Stimulated activated CD4-positive, alpha-beta T cell treated with anti-CD3 and anti-CD28 coated beads, Interleukin-15, amount 100 ng/mL, for 24 hours (primary cell): ENCODE results near the gene SLC11A1.

Experiments used
- DNase-seq: peaks from one replicate; pipeline ENCODE4 v3.0.0-alpha.2; 2020

The SLC11A1 gene

DNA sequence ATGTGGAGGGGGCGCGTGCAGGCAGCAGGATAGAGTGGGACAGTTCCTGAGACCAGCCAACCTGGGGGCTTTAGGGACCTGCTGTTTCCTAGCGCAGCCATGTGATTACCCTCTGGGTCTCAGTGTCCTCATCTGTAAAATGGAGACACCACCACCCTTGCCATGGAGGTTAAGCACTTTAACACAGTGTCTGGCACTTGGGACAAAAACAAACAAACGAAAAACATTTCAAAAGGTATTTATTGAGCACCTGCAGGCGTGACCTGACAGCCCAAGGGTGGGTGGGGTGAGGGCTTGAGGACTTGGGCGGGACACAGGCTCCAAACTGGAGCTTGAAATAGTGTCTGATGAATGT lies 13.0 kb downstream of the SLC11A1 start:
- no peak for DNase-seq

DNA sequence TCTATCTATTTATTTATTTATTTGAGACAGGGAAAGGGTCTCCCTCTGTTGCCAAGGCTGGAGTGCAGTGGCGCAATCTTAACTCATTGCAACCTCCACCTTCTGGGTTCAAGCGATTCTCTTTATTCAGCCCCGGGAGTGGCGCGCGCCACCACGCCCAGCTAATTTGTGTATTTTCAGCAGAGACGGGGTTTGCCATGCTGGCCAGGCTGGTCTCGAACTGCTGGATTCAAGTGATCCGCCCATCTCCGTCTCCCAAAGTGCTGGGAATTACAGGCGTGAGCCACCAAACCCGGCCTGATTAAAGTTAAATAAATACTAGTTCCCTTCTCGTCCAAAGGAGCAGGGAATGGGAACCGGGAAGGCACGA lies 13.4 kb downstream of the SLC11A1 start:
- DNase-seq, result no peak

DNA sequence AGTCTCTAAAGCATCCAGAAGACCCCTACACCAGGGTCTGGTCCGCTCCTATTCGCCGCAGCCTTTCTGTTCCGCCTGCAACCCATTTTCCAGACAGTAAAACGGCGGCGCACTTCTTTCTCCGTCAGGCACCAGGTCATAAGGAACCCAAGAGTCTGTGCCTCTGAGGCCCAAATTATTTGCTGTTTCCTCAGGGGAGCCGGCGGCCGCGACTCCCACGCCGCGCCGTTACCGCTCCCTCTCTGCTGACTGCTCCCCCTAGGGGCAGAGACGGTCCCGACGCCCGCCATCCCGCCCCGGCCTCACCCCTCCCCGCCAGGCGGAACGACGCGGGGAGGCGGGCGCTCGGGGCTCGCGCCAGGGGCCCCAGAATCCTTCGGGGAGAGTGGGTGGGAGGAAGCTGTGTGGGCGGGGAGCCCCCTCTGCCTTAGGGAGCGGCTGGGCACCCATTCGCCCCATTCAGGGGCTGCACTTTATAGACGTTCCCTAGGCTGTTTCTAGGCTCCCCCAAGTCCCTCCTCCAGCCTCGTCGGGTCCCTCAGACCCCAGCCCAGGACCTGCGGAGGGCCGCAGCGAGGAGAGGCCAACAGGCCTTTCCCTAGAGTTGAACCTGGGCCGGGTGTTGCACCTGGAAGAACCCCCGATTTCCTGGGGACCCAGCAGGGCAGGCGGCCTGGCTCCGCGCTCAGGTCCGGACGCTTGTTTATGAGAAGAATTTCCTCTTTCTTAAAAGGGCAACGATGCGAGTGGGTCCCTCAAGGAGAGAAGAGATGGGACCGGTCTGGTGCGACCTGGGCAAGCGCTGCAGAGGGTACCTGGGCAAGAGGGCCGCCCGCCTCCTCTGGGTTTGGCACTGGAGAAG lies 14.0 kb downstream of the SLC11A1 start:
- peak; percentile 93 for DNase-seq

GRCh38 chr2:218396688-218397462 lies 14.8 kb downstream of the SLC11A1 start:
- peak; percentile 67 for DNase-seq

GRCh38 chr2:218397463-218397819 lies 15.4 kb downstream of the SLC11A1 start:
- no peak for DNase-seq

DNA sequence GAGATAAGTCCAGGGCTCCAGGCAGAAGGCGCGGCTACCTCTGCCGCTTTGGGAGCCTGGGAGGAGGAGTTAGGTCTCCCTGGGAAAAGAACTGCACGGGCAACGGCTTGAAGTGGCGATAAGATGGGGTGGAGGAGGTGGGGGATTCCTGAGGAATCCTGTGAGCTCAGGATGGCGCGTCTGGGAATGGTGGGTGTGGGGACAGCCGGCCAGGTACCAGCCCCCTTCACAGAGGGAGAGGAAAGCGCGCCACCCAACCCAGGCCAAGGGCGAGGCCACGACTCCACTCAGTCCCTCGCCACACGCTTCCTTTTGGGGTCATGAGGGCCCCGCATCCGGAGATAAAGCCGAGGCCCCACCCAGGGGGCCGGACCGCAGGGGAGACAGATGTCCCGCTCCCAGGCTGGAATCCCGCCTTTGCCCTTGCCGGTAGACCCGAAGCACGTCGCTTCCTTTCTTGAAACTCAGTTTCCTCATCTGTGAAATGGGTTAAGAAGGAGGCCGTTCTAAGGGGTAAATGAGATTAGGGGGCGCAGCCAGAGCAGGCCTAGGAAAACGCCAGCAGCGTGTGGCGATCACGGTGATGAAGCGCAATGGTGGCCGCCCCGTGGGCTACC lies 15.9 kb downstream of the SLC11A1 start:
- peak; percentile 67 for DNase-seq

DNA sequence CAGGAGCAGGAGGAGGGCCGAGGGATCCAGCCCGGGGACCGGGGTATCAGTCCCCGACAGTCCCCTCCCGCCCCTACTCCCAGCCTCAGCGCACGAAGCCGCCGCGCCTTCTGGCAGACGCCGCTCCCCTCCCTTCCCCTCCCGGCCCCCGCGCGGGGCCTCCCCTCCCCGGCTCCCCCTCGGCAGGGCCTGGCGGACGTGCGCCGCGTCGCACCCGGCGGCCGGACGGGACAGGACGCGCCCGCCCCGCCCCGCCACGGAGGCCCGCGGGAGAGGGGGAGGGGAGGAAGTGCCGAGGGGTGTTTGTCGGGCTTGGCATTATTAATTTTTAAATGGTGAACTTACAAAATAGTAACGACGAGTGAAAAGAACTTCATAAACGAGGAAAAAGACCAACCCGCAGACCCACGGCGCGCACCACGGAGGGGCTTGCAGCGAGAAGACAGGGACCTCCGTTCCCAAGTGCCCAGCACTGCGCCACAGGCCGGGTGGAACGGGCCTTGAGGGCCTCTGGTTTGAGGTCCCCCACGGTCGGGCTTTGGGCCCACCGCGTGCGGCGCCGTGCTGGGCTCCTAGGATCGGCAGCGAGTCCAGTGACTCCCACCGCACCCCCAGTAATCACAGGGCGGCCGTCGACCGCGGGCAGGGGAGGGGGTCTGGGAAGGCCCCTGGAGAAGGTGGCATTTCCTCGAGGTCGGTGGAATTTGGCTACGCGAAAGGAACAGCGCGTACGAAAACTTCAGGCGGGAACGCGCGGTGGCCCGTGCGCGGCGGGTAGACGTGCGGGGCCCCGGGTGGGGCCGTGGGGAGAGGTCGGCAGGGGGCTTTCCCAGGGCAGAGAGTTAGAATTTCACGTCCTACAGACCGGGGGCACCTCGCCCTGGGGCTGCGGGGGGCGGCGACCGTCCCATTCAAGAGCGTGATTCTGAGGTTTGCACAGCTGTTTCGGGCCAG lies 16.6 kb downstream of the SLC11A1 start:
- DNase-seq, result peak; percentile 68

DNA sequence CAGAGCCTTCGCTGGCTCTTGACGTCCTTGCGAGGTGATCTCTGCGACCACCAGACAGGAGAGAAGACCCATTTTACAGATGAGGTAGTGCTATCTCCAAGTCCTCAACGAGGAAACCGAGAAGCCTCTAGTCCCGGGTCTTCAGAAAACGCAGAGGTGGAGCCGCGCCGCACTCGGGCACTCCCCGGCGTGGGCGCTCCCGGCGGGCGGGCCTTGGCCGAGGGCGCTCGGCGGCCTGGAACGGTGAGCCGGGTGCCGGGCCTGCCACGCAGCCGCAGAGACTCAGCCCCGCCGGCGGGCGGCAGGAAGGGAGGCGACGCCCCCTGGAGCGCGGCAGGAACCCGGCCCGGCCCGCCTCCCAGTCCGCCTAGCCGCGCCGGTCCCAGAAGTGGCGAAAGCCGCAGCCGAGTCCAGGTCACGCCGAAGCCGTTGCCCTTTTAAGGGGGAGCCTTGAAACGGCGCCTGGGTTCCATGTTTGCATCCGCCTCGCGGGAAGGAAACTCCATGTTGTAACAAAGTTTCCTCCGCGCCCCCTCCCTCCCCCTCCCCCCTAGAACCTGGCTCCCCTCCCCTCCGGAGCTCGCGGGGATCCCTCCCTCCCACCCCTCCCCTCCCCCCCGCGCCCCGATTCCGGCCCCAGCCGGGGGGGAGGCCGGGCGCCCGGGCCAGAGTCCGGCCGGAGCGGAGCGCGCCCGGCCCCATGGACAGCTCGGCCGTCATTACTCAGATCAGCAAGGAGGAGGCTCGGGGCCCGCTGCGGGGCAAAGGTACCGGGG lies 17.5 kb downstream of the SLC11A1 start, which contains the start of gene CTDSP1:
Gene CTDSP1 (plus strand): TSS at position 478 of the 776 bp plus-strand sequence. CDS start 223 bp downstream, at position 701.
- peak; percentile 94 for DNase-seq

DNA sequence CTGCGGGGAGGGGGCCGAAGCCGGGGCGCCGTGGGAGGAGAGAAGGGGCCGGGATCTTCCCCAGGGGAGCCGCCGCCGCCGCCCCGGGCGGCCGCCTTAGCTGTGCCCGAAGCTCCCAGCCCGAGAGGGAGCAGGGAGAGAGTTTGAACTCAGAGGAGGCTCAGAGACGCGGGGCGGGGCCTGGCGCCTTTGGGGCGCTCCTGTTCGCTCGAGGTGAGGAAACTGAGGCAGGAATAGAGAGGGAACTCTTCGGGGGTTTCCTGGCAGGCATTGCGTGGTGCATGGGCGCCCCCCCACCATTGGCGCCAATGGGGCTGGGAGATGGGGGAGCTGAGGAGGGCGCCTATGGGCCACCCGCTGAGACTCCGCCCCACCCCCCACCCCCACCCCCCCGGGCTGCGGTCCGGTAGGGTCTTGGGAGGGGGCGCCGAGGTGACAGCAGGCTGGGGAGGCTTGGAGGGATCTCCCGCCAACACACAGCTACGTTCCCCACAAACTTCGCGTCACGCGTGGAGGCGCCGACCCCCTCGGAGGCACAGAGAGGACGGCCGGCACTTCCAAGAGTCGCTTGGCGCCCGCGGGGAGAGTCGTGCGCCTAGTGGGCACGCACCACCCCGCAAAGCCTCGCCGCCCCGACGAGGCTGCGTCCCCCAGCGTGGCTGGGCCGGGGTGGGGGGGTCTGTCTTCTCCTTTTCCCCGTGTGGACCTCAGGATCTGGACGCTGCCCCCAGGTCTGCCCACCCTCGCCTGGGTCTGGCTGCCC lies 18.3 kb downstream of the SLC11A1 start:
- peak; percentile 54 for DNase-seq

GRCh38 chr2:218400930-218401881 lies 19.1 kb downstream of the SLC11A1 start:
- DNase-seq, result no peak

GRCh38 chr2:218401890-218402289 lies 19.8 kb downstream of the SLC11A1 start:
- no peak for DNase-seq

DNA sequence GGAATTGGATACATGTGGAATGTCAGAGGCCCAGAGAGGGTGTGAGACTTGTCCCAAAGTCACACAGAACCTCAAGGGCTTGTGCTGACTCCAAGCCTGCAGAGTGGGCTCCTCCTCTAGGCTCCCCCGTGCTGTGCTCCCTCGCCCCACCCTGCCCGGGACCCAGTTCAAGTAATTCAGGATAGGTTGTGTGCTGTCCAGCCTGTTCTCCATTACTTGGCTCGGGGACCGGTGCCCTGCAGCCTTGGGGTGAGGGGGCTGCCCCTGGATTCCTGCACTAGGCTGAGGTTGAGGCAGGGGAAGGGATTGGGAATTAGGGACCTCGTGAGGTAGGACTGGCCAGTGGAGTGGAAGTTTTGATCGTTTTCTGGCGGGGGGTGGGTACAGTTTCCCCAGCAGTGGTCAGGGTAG lies 20.4 kb downstream of the SLC11A1 start:
- no peak for DNase-seq

DNA sequence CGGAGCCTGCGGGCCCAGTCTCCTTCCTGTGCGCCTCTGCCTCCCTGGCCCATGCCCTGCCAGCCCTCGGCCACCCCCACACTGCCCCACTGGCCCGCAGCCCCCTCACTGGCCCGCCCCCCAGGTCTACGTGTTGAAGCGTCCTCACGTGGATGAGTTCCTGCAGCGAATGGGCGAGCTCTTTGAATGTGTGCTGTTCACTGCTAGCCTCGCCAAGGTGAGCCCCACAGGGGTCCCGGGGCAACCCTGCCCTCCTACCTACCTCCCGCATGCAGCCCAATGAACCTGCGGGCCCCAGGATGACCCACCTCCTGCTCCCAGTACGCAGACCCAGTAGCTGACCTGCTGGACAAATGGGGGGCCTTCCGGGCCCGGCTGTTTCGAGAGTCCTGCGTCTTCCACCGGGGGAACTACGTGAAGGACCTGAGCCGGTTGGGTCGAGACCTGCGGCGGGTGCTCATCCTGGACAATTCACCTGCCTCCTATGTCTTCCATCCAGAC lies 20.9 kb downstream of the SLC11A1 start:
- DNase-seq, result no peak

DNA sequence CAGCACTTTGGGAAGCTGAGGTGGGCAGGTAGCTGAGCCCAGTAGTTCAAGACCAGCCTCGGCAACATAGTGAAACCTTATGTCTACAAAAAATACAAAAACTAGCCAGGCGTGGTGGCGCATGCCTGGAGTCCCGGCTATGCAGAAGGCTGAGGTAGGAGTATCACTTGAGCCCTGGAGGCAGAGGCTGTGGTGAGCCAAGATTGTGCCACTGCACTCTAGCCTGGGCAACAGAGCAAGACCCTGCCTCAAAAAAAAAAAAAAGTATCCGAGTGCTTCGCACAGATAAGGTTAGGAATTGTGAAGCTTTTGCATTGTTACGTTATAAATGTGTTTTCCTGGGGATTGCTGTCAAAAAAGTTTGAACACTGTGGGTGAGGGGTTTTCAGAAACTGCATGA lies 21.7 kb downstream of the SLC11A1 start:
- no peak for DNase-seq

- no peak for DNase-seq
Observed at GRCh38 chr2:218404351-218405085, 22.4 kb downstream of the SLC11A1 start.

- DNase-seq, result no peak
Observed at GRCh38 chr2:218405086-218405745, 23.1 kb downstream of the SLC11A1 start.

- peak; percentile 29 for DNase-seq
Observed at GRCh38 chr2:218405746-218406208, 23.7 kb downstream of the SLC11A1 start.
